Endothelial cell of umbilical vein (primary cell): ENCODE data around the gene SHC4. TPM values are rescaled to one million over a fixed set of nuclear protein-coding genes. Genes with fewer than 3 reads are reported as not detected.

Source experiments
- BruUV-seq: library from RNA; stranded (reverse); fragments of 400-500 nt; replicated peaks from 2 replicates; lab custom pipeline; 2021; lab: Mats Ljungman, UMichigan
- CTCF ChIA-PET: fragments of 300-600, 350-600 bp; sonication (Branson Sonifier 250); formaldehyde crosslinking; loops from one replicate; lab custom pipeline; 2021; ENCODE audit warnings: antibody characterized with exemption, inconsistent platforms; lab: Charles Lee
- POLR2A ChIA-PET: fragments of 300-600, 350-600 bp; sonication (Branson Sonifier 250); formaldehyde crosslinking; loops from one replicate; lab custom pipeline; 2021; ENCODE audit warnings: antibody characterized with exemption, inconsistent platforms; lab: Charles Lee
- DNase-seq: peaks from one replicate; pipeline ENCODE4 v3.0.0-alpha.2; 2011; ENCODE audit warnings: low read depth, low spot score
- FAIRE-seq: peaks from 2 replicates; lab custom pipeline; 2011; peaks lifted over from hg19 to GRCh38; lab: Jason Lieb, UNC
- H2AFZ ChIP-seq: 2 replicates; pipeline ENCODE4 v1.6.0; 2012; ENCODE audit warnings: low read depth, low read length, control low read depth, inconsistent platforms
- H3K27ac ChIP-seq: 2 replicates; pipeline ENCODE4 v1.5.1; 2011; ENCODE audit warnings: low read depth, mild to moderate bottlenecking, control low read depth, low read length, moderate library complexity; ENCODE audit not compliant: insufficient read depth
- H3K27me3 ChIP-seq, 2 experiments: 2 replicates each; pipeline versions ENCODE4 v1.6.0 to v1.6.1; 2011; ENCODE audit warnings: low read length in 2 of 2, mixed read lengths in 1 of 2; ENCODE audit not compliant: control insufficient read depth in 2 of 2, insufficient read depth in 2 of 2
- H3K36me3 ChIP-seq, 2 experiments: 2 replicates in 1 of 2; 3 replicates in 1 of 2; pipeline ENCODE4 v1.5.1; 2011; ENCODE audit warnings: low read length in 2 of 2, mild to moderate bottlenecking in 1 of 2, moderate library complexity in 1 of 2; ENCODE audit not compliant: control insufficient read depth in 2 of 2, insufficient read depth in 2 of 2; ENCODE audit errors: extremely low read depth in 1 of 2
- H3K4me1 ChIP-seq: 3 replicates; pipeline ENCODE4 v1.5.1; 2011; ENCODE audit warnings: mild to moderate bottlenecking, low read length; ENCODE audit not compliant: control insufficient read depth, insufficient read depth; ENCODE audit errors: extremely low read depth
- H3K4me2 ChIP-seq: 2 replicates; pipeline ENCODE4 v1.6.1; 2011; ENCODE audit warnings: low read length, control low read depth, mixed read lengths; ENCODE audit not compliant: insufficient read depth
- H3K4me3 ChIP-seq, 3 experiments: fragments of 200-600 bp in 1 of 3; sonication (generic), shearing (Covaris generic) in 1 of 3; replicated peaks in 1 of 3; 2 replicates each; pipeline ENCODE4 v1.5.1; 2011 to 2016; ENCODE audit warnings: control low read depth in 3 of 3, low read length in 3 of 3, mild to moderate bottlenecking in 2 of 3, inconsistent platforms in 1 of 3, low read depth in 1 of 3, moderate library complexity in 1 of 3; ENCODE audit not compliant: insufficient read depth in 1 of 3
- H3K79me2 ChIP-seq: 2 replicates; pipeline ENCODE4 v1.6.0; 2012; ENCODE audit warnings: low read length, inconsistent platforms; ENCODE audit not compliant: control insufficient read depth, insufficient read depth
- H3K9ac ChIP-seq: replicated peaks from 2 replicates; pipeline ENCODE3; 2011; ENCODE audit warnings: low read length, control low read depth; ENCODE audit not compliant: insufficient read depth; ENCODE audit errors: extremely low read depth
- H3K9me1 ChIP-seq: replicated peaks from 3 replicates; pipeline ENCODE4 v1.6.0; 2011; ENCODE audit warnings: mild to moderate bottlenecking, low read length; ENCODE audit not compliant: control insufficient read depth, insufficient read depth; ENCODE audit errors: extremely low read depth
- H3K9me3 ChIP-seq: replicated peaks from 2 replicates; pipeline ENCODE4 v1.5.1; 2012; ENCODE audit warnings: low read length, inconsistent platforms; ENCODE audit not compliant: control insufficient read depth, insufficient read depth
- H4K20me1 ChIP-seq: replicated peaks from 2 replicates; pipeline ENCODE3; 2011; ENCODE audit warnings: mild to moderate bottlenecking, low read length; ENCODE audit not compliant: control insufficient read depth, insufficient read depth; ENCODE audit errors: extremely low read depth
- EZH2 ChIP-seq: IDR thresholded peaks from 2 replicates; pipeline ENCODE4 v1.6.1; 2012; ENCODE audit warnings: borderline replicate concordance, low read depth, mild to moderate bottlenecking, moderate library complexity, low read length, inconsistent platforms; ENCODE audit not compliant: severe bottlenecking
- FOS ChIP-seq: IDR thresholded peaks from 2 replicates; pipeline ENCODE4 v1.6.1; 2011; ENCODE audit warnings: mild to moderate bottlenecking, low read length, moderate library complexity, borderline replicate concordance; ENCODE audit not compliant: insufficient read depth
- JUN ChIP-seq: IDR thresholded peaks from 2 replicates; pipeline ENCODE4 v1.6.1; 2011; ENCODE audit warnings: borderline replicate concordance, low read depth; ENCODE audit not compliant: insufficient read length, insufficient read depth
- MYC ChIP-seq: IDR thresholded peaks from one replicate; pipeline ENCODE4 v1.6.1; 2011; ENCODE audit warnings: mild to moderate bottlenecking, low read depth, low read length
- POLR2AphosphoS5 ChIP-seq: IDR thresholded peaks from 2 replicates; pipeline ENCODE4 v1.6.1; 2012; ENCODE audit warnings: low read depth, mild to moderate bottlenecking, control low read depth, low read length, moderate library complexity; ENCODE audit not compliant: insufficient read depth
- dilution Hi-C: fragments of 300-500 bp; cut with MboI; formaldehyde crosslinking; loops from one replicate; pipeline ENCODE4 v1.15.0; 2019; ENCODE audit warnings: low sequenced_read_pairs; ENCODE audit not compliant: extremely low pct_ligation_motif_present
- intact Hi-C: fragments of 100-400 bp; cut with micrococcal nuclease; formaldehyde crosslinking; loops from one replicate; pipeline ENCODE4 v1.10.0; 2022
- polyA plus RNA-seq, 4 experiments: library from polyadenylated mRNA; depleted of rRNA in 3 of 4; stranded (reverse) in 3 of 4; unstranded in 1 of 4; fragments of >200 nt; gene quantifications; 2 replicates each; pipeline versions ENCODE4 v1.2.1 to v1.2.3, GENCODE V29; 2011 to 2012; ENCODE audit warnings: missing spikeins in 1 of 4
- total RNA-seq: library from RNA; stranded (reverse); gene quantifications from 2 replicates; pipeline ENCODE4 v1.2.3, GENCODE V29; 2021
- TF ChIP-seq, protein P1 (sequence below): IDR thresholded peaks from 2 replicates; pipeline ENCODE4 v1.6.1; 2011; ENCODE audit not compliant: insufficient read depth, insufficient read length

SHC4 gene
- total and polyA plus RNA-seq, 2 donors (not counting 3 experiments of a cell fraction or from before 2014, with no cell fraction given) = 0.20 TPM; not detected in 1

DNA sequence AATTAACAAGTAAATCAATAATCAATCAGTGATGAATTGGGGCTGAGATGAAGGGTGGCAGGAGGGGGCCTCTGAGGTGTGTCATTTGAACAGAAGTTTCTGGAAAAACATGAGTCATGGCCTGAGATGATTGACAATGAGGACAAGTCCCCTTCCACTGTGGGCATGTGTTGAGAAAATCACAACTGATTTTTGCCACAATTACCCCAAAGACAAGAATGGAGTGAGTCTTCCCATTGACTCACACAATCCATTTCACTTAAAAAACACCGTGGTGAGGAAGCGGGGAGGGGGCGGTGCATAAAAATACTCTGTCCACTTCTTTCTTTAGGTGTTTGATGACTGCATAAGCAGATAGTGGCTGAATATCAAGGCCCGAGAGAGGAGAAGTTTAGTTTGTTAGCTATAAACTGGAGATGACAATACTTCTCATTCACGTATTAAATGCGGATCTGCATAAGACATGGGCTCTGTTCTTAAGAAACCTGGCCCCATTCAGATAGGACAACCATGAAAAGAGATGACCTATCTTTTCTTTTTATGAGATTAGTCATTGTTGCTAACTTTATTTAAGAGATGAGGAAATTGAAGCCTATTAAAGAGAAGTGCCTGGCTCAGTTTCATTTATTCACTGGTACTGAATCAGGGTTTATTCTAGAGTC, 34.7 kb downstream of the SHC4 start:
- Histone ChIP-seq H3K4me2 (no peak overlapping the region), H3K9ac (no peak overlapping the region), H3K27me3 (peaks cover 5 to 19% of the 10 kb centered on the region in 2 experiments), H3K27ac (no peak overlapping the region), H3K4me3 (no peak overlapping the region), H3K9me3 (no peaks in the 10 kb centered on the region), H2AFZ (no peak overlapping the region), H3K9me1 (no peaks in the 10 kb centered on the region), H3K4me1 (peaks cover 10% of the 10 kb centered on the region), H3K36me3 (no peaks in the 10 kb centered on the region), H3K79me2 (no peaks in the 10 kb centered on the region), H4K20me1 (no peaks in the 10 kb centered on the region)
- intact Hi-C loops (no loop called here), dilution Hi-C loops (no loop called here)
- ChIA-PET CTCF (no interaction called here), POLR2A (no interaction called here)
- DNase-seq (no peak), FAIRE-seq (no peak)
- BruUV-seq = no TSS peak
- TF ChIP-seq FOS = no peak
- TF ChIP-seq MYC = no peak

DNA sequence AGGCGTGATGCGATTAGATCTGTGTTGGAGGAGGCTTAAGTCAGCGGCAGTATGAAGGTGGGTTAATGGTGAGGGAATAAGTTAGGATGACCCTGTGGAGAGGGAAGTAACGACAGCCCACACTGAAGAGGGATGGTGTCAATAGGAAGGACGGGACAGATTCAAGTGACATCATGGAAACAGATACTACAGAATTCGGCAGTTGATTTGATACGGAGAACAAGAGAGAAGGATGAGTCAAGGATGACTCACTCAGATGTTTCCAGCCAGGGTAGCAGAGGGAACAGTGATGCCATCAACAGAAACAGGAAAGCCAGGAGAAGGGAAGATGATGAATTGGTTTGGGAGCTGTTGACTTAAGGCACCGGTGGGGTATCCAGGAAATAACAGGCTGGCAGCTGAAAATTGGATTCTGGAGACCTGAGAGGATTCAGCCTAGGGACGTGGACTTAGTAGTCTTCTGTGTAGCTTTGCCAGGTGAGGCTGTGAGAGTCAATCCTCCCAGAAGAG, 38.0 kb downstream of the SHC4 start:
- no peak overlapping the region for H2AFZ ChIP-seq

More for the DNA sequence above, 38.0 kb downstream of the SHC4 start:
- H3K4me2 ChIP-seq = peak overlapping the region; percentile 1
- dilution Hi-C loops = no loop called here
- BruUV-seq = no TSS peak
- H3K36me3 ChIP-seq = no peaks in the 10 kb centered on the region
- ChIA-PET CTCF (interaction anchor here (0.9 to 1.9 kb wide), 6 partner anchors 38 to 65 kb away, joined by 3 to 6 read pairs (median 3); partner anchors contain the start of genes EID1 and SHC4), POLR2A (no interaction called here)
- FAIRE-seq (peak; percentile 83), DNase-seq (peak; percentile 59)
- H3K9me1 ChIP-seq = no peaks in the 10 kb centered on the region
- intact Hi-C loops = no loop called here
- TF ChIP-seq EZH2 (no peak), FOS (peak; percentile 96), JUN (peak; percentile 86), POLR2AphosphoS5 (peak; percentile 33)
- TF ChIP-seq, protein P1, sequence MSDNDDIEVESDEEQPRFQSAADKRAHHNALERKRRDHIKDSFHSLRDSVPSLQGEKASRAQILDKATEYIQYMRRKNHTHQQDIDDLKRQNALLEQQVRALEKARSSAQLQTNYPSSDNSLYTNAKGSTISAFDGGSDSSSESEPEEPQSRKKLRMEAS = no peak
- peaks cover 10% of the 10 kb centered on the region for H3K4me1 ChIP-seq
- peaks cover 2 to 9% of the 10 kb centered on the region in 2 experiments for H3K27me3 ChIP-seq
- no peak overlapping the region for H3K27ac ChIP-seq
- H3K4me3 ChIP-seq = no peak overlapping the region
- H3K9me3 ChIP-seq = no peaks in the 10 kb centered on the region
- no peak overlapping the region for H3K9ac ChIP-seq
- H4K20me1 ChIP-seq = no peaks in the 10 kb centered on the region
- no peaks in the 10 kb centered on the region for H3K79me2 ChIP-seq
